ENCODE results near the gene MAP1LC3A.
"Not testable (repeated sequence)": the region's sequence is repeated elsewhere in the genome, so short reads cannot be mapped to it uniquely, and the experiment has no call there.

The MAP1LC3A gene

GRCh38 chr20:34558320-34559218 is at the start of gene MAP1LC3A:
TSS of gene MAP1LC3A (plus strand) at chr20:34558718. CDS start at chr20:34558869, 151 bp downstream.
- peak; percentile 64 for DNase-seq

- no peak for DNase-seq
Measured at GRCh38 chr20:34510575-34510974, 47.9 kb upstream of the MAP1LC3A start.

GRCh38 chr20:34511891-34512265 is 46.6 kb upstream of the MAP1LC3A start:
- DNase-seq, result no peak

- DNase-seq, result no peak
Measured at GRCh38 chr20:34512266-34512954, 46.1 kb upstream of the MAP1LC3A start.

- no peak for DNase-seq
Measured at GRCh38 chr20:34512955-34513419, 45.5 kb upstream of the MAP1LC3A start.

- not testable (repeated sequence) for DNase-seq
Measured at GRCh38 chr20:34514034-34514433, 44.5 kb upstream of the MAP1LC3A start.

GRCh38 chr20:34514897-34515483 is 43.5 kb upstream of the MAP1LC3A start:
- no peak for DNase-seq

- DNase-seq, result peak; percentile 32
Measured at GRCh38 chr20:34515484-34516246, 42.9 kb upstream of the MAP1LC3A start.

GRCh38 chr20:34516247-34517113 is 42.0 kb upstream of the MAP1LC3A start, which contains the start of gene DYNLRB1:
TSS of gene DYNLRB1 (plus strand) at chr20:34516422. CDS start at chr20:34516459, 37 bp downstream.
- DNase-seq, result peak; percentile 78

- no peak for DNase-seq
Measured at GRCh38 chr20:34517114-34517505, 41.4 kb upstream of the MAP1LC3A start.

GRCh38 chr20:34518863-34519262 is 39.7 kb upstream of the MAP1LC3A start:
- not testable (repeated sequence) for DNase-seq

GRCh38 chr20:34519841-34520240 is 38.7 kb upstream of the MAP1LC3A start:
- DNase-seq, result not testable (repeated sequence)

GRCh38 chr20:34522969-34523871 is 35.3 kb upstream of the MAP1LC3A start:
- DNase-seq, result peak; percentile 12

GRCh38 chr20:34524426-34524825 is 34.1 kb upstream of the MAP1LC3A start:
- no peak for DNase-seq

- DNase-seq, result no peak
Measured at GRCh38 chr20:34525342-34525708, 33.2 kb upstream of the MAP1LC3A start.

- peak; percentile 80 for DNase-seq
Measured at GRCh38 chr20:34525709-34526416, 32.7 kb upstream of the MAP1LC3A start.

- DNase-seq, result no peak
Measured at GRCh38 chr20:34526466-34526865, 32.1 kb upstream of the MAP1LC3A start.

GRCh38 chr20:34527016-34527415 is 31.5 kb upstream of the MAP1LC3A start:
- DNase-seq, result no peak

- DNase-seq, result no peak
Measured at GRCh38 chr20:34528921-34529297, 29.6 kb upstream of the MAP1LC3A start.

GRCh38 chr20:34529742-34530141 is 28.8 kb upstream of the MAP1LC3A start:
- DNase-seq, result no peak

All from NCI-H2029 treated with DMSO at 0.1 percent for 48 hours (cell line).